ENCODE measurements around the gene SLC28A1.

DNA sequence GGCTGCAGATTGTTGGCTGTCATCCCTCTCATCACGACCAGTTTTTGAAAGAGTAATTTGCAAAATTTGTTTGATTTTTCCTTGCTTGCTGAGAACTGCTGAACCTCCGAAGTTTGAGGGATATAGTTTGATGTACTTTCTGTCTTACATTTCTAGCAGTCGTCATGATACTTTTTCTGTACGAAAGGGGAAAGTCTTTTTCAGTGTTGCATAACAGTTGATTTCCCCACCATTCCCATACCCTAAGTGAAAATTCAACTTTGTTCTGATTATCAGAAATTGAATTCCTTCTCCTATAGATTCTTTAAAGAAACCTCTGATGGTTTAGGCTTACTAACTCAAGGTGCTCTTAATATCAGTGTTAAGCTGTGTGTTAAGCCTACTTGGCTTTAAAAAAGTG, 98.8 kb downstream of the SLC28A1 start:
- TF ChIP-seq, protein P1, sequence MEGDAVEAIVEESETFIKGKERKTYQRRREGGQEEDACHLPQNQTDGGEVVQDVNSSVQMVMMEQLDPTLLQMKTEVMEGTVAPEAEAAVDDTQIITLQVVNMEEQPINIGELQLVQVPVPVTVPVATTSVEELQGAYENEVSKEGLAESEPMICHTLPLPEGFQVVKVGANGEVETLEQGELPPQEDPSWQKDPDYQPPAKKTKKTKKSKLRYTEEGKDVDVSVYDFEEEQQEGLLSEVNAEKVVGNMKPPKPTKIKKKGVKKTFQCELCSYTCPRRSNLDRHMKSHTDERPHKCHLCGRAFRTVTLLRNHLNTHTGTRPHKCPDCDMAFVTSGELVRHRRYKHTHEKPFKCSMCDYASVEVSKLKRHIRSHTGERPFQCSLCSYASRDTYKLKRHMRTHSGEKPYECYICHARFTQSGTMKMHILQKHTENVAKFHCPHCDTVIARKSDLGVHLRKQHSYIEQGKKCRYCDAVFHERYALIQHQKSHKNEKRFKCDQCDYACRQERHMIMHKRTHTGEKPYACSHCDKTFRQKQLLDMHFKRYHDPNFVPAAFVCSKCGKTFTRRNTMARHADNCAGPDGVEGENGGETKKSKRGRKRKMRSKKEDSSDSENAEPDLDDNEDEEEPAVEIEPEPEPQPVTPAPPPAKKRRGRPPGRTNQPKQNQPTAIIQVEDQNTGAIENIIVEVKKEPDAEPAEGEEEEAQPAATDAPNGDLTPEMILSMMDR (conservative IDR thresholded peaks at IDR 0.05; ENCODE audit: low read depth, low read length), result no peak
- TF ChIP-seq EZH2 (IDR thresholded peaks at IDR 0.05; ENCODE audit: low read length, unreplicated experiment) (no peak), EZH2phosphoT487 (IDR thresholded peaks at IDR 0.05; ENCODE audit: borderline replicate concordance, low read length) (no peak)
